Measurements from ENCODE around the gene TNNI3K.
"Not testable (repeated sequence)": the region's sequence is repeated elsewhere in the genome, so short reads cannot be mapped to it uniquely, and the experiment has no call there.

Gene TNNI3K, protein sequence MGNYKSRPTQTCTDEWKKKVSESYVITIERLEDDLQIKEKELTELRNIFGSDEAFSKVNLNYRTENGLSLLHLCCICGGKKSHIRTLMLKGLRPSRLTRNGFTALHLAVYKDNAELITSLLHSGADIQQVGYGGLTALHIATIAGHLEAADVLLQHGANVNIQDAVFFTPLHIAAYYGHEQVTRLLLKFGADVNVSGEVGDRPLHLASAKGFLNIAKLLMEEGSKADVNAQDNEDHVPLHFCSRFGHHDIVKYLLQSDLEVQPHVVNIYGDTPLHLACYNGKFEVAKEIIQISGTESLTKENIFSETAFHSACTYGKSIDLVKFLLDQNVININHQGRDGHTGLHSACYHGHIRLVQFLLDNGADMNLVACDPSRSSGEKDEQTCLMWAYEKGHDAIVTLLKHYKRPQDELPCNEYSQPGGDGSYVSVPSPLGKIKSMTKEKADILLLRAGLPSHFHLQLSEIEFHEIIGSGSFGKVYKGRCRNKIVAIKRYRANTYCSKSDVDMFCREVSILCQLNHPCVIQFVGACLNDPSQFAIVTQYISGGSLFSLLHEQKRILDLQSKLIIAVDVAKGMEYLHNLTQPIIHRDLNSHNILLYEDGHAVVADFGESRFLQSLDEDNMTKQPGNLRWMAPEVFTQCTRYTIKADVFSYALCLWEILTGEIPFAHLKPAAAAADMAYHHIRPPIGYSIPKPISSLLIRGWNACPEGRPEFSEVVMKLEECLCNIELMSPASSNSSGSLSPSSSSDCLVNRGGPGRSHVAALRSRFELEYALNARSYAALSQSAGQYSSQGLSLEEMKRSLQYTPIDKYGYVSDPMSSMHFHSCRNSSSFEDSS

DNA sequence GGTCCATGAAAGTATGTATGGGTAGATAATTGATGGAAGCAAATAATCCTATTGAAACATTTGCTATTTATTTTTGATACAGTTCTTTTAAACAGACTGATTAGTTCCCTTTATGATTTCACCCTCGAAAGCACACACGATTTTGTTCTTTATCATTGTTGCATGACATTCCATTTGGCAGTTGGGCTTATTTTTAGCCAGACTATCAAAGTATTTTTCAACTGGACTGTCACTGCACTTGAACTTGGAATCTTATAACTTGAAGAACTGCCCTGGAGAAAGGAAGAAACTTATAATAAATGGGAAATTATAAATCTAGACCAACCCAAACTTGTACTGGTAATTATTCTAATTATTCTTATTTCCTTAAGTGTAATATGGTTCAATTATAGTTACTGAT, at the start of gene TNNI3K:
Gene TNNI3K (plus strand): TSS at position 235 of the 400 bp plus-strand sequence. CDS start 65 bp downstream, at position 300.
- DNase-seq (ENCODE audit: low spot score): no peak

DNA sequence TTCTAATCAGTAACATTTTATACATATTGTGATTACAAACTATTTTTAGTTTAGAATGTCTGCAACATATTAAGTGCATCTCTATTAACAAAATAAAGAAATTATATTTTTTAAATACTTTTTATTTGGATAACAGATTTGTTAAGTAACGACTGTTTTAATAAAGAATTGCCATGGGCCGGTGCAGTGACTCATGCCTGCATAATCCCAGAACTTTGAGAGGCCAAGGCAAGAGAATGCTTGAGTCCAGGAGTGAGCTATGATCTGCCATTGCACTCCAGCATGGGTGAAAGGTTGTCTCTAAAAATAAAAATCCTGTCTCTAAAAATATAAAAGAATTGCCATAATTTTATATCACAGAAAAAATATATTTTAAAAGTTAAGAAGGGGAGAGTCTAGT, 41.3 kb upstream of the TNNI3K start:
- no peak for DNase-seq (ENCODE audit: low spot score)

DNA sequence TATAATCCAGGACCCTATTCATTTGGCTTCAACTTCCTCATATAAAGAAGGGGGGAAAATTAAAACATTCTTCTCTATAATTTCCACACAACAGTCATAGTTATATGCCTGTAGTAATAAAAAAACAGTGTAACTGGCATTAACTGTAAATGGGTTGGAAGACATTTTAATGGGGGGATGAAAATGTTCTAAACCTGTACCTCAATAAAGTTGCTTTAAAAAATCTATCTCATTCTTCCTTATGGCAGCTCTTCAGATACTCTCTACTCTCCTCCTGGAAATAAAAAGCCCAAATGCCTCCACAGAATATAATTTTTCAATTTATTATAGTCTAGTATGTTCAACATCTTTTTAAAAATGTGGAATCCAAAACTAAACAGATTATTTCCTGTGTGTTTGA, 39.8 kb upstream of the TNNI3K start:
- no peak for DNase-seq (ENCODE audit: low spot score)

DNA sequence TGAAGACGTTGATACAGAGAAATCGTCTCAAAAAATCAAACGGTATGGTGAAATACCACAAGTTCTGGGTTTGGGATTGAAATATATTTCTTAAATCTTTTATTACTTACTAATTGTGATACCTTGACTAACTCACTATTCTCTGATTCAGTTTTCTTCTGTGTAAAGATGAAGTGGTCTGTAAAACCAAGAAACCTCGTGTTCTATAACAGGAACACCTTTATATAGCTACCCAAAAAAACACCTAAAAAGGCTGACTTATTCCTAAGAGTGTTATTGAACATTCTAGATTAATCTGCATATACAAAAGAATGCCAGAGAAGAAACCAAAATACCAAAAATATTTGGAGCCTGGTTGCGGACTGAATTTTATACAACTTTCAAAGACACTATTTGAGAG, 37.9 kb upstream of the TNNI3K start:
- no peak for DNase-seq (ENCODE audit: low spot score)

DNA sequence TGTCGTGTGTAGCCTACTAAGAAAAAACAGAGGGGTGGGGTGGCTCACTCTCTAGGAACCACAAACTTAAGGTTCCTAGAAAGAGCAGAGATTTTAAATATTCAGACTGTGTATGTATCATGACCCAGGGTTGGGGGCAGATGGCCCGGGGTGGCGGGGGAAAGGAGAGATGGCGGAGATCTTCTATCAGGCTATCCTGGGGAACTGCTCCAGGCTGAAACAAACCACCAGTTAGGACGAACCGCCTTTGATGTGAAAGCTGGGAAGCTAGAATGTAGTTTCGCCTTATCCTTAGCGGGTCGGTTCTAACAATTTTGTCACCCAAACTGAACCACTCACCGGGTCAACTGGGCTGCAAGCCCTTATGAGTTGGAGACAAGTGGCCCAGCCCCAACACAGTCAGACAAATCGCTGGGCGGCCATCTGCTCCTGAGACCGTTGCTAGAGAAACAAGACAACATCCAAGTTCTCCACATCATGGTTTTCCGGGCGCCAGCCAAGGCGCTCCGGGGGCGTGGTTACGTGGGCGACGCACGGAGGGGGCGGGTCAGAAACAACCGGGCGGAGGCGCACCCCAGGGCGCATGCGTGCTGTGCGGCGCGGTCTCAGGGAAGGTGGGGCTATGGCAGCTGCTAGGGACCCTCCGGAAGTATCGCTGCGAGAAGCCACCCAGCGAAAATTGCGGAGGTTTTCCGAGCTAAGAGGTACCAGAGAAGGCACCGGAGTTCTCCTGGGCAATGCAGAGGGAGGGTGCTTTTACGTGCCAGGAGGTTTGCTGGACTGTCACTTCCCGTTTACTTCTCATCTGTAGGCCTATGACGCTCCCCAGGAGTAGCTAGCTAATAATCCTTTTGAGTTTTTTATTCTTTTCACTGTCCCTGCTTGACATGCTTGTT, 37.3 kb upstream of the TNNI3K start, which contains the start of the genes FPGT and LRRIQ3:
Gene FPGT (plus strand): TSS at position 586 of the 896 bp plus-strand sequence. CDS start 37 bp downstream, at position 623.
Gene LRRIQ3 (minus strand): TSS at position 520 of the 896 bp plus-strand sequence. CDS start 14,492 bp downstream, outside the sequence.
- DNase-seq (ENCODE audit: low spot score): peak; percentile 95

DNA sequence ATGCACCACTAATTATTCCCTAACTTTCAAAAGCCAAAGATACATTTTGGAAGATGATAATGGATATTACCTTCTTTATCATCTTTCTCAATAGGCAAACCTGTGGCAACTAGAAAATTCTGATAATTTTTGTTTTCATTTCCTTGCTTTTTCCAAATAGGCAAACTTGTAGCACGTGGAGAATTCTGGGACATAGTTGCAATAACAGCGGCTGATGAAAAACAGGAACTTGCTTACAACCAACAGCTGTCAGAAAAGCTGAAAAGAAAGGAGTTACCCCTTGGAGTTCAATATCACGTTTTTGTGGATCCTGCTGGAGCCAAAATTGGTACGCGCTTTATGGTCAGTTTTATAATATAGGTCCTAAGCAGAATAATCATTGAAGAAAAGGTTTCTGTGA, 35.7 kb upstream of the TNNI3K start:
- DNase-seq (ENCODE audit: low spot score): no peak

DNA sequence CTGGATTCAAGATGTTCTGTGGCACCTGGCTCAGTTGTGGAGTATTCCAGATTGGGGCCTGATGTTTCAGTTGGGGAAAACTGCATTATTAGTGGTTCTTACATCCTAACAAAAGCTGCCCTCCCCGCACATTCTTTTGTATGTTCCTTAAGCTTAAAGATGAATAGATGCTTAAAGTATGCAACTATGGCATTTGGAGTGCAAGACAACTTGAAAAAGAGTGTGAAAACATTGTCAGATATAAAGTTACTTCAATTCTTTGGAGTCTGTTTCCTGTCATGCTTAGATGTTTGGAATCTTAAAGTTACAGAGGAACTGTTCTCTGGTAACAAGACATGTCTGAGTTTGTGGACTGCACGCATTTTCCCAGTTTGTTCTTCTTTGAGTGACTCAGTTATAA, 29.9 kb upstream of the TNNI3K start:
- no peak for DNase-seq (ENCODE audit: low spot score)

DNA sequence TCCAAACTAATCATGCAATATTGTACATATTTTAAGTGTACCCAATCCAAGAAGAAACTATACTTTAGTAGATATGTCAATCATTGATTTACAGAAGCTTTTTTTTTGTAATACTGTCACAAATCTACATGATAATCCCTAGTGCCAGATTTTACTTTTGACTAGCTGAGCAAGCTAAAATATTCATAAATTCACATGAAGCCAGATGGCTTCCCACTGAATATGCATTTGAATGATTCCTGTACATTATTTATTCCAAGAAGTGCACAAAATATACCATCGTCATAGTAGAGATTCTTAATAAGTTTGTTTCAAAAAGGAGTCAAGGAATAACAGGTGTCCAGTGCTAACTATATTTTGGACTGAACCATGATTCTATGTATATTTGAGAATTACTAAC, 20.0 kb upstream of the TNNI3K start:
- no peak for DNase-seq (ENCODE audit: low spot score)

DNA sequence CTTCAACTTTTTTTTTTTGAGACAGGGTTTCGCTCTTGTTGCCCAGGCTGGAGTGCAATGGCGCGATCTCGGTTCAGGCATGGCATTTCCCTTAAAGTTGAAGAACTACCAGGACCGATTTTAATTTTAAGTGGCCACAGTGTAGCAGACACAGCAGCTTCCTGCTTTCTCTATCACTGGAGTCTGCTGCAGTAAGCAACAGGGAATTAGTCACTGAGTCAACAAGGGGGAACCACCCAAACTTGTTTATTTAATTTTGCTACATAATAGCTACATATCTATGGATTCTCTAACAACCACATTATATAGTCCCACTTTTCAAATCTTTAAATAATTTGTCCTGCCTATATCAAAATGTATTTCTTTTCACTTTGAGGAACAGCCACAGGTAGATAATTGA, 12.5 kb upstream of the TNNI3K start:
- no peak for DNase-seq (ENCODE audit: low spot score)

DNA sequence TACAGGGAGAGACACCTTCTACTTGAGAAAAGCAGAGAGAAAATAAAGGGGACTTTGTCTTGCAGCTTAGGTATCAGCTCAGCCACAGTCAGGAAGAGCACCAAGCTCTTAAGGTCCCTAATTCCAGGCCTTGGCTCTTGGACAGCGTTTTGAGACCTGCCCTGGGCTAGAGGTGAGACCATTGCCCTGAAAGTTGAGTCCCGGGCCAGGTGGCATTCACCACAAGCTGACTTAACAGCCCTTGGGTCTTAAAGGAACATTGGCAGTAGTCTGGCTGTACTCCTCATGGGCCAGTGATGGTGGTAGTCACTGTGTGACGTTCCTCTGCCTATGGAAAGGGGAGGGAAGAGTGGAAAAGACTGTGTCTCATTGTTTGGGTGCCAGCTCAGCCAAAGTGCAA, 11.7 kb upstream of the TNNI3K start:
- no peak for DNase-seq (ENCODE audit: low spot score)

DNA sequence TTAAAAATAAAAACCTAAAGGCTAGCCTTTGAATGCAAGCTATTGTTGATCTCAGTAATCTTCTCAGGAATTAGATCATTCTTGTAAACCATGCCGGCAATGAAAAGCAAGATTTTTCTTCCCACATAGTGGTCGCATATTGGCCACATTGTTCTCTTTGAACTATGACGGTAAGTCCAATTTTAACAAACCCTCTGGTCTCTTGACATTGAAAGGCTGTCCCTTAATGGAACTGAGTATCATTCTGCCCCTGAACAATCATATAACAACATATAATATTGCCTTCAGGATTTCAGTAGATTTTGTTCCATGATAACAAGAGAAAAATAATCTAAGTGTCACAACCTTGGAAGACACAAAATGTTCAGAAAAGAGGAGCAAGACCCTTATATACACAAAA, 1.3 kb downstream of the TNNI3K start:
- no peak for DNase-seq (ENCODE audit: low spot score)

DNA sequence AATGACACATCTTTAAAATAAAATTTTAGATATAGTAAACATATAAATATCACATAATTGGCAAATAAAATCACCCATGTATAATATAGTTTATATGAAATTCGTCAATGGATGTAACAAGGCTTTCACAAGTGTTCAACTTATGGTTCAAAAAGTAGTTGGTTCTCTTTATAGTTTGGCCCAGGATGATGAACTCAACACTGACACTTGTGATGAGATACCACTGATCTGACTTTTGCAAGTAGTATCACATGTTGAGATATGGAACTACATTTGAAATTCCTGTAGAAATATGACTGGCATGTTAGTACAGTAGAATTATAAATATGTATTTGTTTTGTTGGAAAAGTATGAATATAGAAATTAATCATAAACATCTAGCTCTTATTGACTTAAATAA, 1.8 kb downstream of the TNNI3K start:
- no peak for DNase-seq (ENCODE audit: low spot score)

DNA sequence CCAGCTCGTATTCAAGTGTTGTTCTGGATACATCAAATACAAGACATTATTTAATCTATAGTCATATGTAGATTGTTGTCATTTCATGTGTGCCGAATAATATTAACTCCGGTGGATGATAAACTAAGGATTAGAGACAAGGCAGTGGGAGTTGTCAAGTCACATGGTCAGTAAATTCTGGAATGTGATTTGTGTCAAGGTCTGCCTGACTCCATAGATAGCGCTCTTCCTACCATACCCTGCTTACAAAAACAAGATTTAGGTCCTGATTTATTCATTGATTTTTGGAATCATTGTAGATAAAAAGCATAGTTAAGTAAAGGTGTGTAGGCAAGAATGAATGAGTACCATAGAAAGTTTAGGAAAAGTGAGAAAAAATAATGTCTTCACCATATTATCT, 2.6 kb downstream of the TNNI3K start:
- no peak for DNase-seq (ENCODE audit: low spot score)

DNA sequence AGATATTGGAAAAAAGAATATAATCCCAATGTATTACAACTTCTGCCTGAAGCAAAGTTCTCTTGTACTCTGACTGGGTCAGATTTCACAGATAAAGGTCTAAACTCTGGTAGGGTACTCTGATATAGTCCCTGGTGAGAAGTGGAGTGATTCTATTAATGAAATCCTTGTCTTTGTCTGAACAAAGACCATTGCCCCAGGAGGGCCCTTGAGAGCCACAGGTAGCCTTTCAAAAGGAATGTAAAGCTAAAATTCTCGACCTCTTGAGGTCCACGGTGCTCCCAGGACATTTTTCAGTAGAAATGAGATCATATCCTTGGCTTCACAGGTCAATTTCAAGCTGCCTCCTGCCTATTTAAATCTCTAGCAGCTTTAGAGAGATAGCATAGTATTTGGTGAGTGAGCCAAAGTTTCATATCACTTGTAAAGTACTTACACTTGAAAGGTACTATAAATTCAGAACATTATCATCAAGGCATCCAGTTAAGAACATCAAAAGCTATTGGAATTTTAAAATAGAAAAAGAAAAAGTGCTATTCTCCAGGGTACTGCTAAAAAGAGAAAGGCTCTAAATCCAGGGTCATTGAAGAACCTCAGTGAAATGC, 10.1 kb downstream of the TNNI3K start:
- DNase-seq (ENCODE audit: low spot score): no peak

DNA sequence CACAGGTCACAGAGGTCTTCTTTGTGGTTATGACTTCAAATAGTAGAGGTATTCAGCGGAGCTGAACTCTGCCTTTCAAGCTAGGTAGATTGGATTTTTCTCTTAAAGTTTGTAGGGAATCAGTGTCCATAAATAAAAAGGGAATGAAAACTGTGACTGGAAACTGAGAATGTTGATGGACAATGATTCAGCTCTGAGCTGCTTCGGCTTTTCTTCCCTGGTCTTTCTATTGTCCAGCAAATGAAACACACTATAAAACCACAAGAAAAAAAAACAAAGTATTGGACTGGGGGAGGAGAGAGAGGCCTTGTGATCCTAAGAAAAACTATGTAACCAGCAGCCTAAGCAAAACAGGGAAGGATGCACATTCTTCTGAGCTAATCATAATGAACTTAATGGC, 11.1 kb downstream of the TNNI3K start:
- DNase-seq (ENCODE audit: low spot score): no peak

DNA sequence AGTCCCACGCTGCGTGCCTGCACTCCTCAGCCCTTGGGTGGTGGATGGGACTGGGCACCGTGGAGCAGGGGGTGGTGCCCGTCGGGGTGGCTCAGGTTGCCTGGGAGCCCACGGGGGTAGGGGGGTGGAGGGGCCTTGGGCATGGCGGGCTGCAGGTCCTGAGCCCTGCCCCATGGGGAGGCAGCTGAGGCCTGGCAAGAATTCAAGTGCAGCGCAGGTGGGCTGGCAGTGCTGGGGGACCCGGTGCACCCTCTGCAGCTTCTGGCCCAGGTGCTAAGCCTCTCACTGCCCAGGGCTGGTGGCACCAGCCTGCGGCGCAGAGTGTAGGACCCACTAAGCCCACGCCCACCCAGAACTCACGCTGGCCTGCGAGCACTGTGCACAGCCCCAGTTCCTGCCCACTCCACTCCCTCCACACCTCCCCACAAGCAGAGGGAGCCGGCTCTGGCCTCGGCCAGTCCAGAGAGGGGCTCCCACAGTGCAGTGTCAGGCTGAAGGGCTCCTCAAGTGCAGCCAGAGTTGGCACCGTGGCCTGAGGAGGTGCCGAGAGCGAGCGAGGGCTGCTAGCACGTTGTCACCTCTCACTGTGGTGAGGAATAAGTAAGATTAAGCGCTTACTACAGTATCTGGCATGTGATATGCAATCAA, 12.8 kb downstream of the TNNI3K start:
- DNase-seq (ENCODE audit: low spot score): no peak

DNA sequence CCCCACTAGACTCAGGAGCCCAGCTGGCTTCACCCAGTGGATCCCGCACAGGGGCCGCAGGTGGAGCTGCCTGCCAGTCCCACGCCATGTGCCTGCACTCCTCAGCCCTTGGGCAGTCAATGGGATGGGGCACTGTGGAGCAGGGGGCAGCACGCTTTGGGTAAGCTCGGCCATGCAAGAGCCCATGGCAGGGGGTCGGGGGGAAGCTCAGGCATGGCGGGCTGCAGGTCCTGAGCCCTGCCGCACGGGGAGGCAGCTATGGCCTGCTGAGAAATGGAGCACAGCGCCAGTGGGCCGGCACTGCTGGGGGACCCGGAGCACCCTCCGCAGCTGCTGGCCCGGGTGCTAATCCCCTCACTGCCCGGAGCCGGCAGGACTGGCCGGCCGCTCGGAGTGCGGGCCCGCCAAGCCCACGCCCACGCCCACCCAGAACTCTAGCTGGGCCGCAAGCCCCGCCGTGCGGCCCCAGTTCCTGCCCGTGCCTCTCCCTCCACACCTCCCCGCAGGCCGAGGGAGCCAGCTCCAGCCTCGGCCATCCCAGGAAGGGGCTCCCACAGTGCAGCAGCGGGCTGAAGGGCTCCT, 18.1 kb downstream of the TNNI3K start:
- DNase-seq (ENCODE audit: low spot score): not testable (repeated sequence)

DNA sequence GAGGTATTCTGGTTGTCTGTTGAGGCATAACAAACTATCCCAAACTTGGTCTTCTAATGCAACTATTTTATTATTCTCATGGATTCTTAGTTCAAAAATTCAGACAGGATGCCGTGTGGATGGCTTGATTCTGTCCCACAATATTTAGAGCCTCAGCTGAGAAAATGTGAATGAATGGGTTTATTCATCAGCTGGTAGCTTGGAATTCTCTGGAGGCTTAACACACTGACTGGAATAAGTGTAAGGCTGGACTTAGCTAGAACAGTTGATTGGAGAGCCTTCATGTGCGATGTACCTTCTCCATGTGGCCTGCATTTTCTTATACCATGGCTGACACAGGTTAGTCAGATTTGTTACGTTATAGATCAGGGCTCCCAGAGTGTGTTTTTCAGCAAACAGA, 30.8 kb downstream of the TNNI3K start:
- DNase-seq (ENCODE audit: low spot score): no peak

DNA sequence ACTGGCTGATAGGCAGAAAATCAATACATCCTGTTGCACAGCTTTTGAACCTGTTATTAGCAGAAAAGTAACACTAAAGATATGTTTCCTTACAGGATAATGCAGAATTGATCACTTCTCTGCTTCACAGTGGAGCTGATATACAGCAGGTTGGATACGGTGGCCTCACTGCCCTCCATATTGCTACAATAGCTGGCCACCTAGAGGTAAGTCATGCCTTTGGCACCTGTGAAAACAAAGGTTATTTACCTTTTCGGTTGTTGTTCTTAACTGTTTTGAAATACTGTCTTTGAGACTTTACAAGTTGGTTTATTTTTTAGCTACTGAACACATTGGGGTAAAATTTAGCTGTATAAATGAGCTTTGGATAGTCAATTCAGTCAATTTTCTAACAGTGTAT, 36.3 kb downstream of the TNNI3K start:
- no peak for DNase-seq (ENCODE audit: low spot score)

DNA sequence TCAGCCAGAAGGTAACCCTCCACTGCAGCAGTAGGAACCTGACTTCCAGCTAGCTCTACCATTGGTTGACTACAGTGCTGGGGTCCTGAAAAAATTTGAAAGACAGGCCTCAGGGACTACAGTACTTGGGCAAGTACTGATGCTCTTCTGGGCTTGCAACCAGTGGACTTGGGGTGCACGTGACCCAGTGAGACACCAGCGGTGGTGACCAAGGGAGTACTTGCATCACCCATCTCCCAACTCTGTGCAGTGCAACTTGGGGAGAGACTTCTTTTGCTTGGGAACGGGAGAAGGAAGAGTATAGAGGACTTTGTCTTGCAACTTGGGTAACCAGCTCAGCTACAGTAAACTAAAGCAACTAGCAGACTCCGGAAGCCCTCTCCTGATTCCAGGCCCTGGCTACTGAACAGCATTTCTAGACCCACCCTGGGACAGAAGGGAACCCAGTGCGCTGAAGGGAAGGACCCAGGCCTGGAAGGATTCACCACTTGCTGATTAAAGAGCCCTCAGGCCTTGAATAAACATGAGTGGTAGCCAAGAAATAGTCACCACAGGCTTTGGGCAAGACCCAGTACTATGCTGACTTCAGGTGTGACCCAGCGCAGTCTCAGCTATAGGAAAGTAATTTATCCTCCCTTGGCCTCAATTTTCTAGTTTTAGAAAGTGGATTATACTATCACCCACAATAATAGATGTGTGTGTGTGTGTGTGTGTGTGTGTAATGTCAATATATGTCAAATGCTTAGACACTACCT, 45.6 kb downstream of the TNNI3K start:
- no peak for DNase-seq (ENCODE audit: low spot score)
